Daoy (cell line): ENCODE measurements around the gene PSMD7. TPM values are rescaled to one million over a fixed set of nuclear protein-coding genes. Genes with fewer than 3 reads are reported as not detected.

Experiments used
- total RNA-seq: library from RNA; depleted of rRNA; stranded (reverse); fragments of >200 nt; shearing (Covaris generic); gene quantifications from 2 replicates; pipeline ENCODE4 v1.2.3, GENCODE V29; 2014; rRNA removed

Gene PSMD7
- total RNA-seq, 1 experiment from 2014 or later: 121 TPM

Other genes with a start within 250 kb of the PSMD7 start
- not detected in 2 replicates for gene NPIPB15, start 79.5 kb downstream of the PSMD7 start, total RNA-seq
- 2.9 TPM in 1 of 2 replicates, not detected in the other for gene CLEC18B, start 124.7 kb downstream of the PSMD7 start, total RNA-seq